ENCODE results near the gene DPH2.

Gene DPH2

DNA sequence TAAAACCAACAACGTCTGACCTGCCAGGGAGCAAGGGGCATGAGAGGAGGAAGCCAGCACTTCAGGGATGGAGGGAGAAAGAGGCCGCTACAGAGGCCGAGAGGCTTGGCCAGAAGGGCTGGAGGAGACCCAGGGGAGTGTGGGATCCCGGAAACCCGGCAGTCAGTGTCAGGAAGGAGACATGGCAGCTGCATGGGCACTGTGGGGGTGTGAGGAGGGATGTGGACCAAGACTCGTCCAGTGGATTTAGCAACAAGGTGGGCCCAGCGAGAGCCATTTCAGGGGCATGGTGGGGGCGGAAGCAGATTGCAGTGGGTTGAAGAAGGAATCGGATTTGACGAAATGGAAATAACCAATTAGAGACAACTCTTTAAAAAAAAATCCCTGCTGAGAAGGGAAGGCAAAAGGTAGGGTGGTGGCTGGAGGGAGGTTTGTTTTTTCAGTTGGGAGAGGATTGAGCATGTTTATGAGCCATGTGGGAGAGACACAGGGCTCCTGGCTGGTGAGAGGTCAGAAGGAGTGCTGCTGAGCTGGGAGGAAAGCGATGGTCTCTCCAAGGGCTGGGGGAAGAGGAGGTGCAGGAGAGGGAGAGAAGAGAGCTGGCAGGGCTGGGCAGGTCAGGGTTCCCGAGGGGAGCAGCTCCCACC, 13.6 kb downstream of the DPH2 start:
- DNase-seq (ENCODE audit: low read depth in 2 of 2), result no peak

DNA sequence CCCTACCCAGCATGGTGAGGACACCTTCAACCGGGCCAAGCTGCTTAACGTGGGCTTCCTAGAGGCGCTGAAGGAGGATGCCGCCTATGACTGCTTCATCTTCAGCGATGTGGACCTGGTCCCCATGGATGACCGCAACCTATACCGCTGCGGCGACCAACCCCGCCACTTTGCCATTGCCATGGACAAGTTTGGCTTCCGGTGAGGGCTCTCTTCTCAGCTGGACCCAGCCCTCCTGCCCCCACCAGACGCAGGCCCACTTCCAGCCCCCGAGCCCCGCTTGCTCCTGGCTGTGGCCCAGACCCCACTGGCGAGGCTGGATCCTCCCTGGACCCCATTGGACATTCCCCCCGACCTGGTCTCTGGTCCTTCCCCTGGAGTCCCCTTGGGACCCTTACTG, 15.0 kb downstream of the DPH2 start:
- no peak for DNase-seq (ENCODE audit: low read depth in 2 of 2)

DNA sequence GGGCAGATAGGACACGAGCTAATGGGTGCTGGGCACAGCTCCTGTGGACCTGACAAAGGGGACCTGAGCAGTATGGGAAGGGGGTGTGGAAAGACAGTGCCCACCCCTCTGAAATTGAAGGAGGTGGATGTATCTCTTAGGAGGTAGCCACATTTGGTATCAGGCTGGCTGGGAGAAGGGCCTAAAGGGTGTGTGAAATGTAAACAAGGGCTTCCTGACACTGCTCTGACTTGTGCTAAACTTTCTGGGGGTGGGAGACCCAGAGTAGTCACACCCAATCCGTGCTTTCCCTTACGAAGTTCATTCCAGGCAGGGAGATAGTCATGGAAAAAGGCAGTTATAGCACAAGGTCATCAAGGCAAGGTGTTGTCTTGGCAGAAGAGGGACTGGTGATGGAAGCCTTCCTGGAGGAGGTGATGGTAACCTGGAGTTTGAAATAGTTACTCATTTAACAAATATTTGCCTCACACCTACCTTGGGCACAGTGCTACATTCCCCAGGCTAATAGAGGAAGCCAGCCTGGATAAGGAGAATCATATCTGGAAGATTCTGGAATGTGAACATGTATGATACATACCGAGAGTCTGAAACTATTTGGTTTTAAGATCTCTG, 16.3 kb downstream of the DPH2 start:
- no peak for DNase-seq (ENCODE audit: low read depth in 2 of 2)

DNA sequence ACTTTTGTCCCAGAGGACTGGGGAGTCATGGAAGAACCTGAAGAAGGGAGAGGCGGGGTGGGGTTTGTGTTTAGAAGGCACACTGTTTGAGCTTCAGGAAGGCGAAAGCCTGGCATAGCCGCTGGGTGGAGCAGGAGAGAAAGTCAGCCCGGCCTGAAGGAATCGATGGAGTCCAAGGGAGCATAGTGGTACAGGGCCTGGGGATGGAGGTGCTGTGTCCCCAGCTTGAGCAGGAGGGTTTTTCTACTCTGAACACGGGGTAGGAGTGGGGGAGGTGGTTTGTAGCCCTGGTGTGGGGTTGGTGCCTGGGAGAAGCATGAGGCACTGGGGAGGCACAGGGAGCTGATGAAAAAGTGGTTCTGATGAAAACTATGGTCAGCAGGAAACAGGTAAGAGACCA, 16.9 kb downstream of the DPH2 start:
- DNase-seq (ENCODE audit: low read depth in 2 of 2), result no peak

DNA sequence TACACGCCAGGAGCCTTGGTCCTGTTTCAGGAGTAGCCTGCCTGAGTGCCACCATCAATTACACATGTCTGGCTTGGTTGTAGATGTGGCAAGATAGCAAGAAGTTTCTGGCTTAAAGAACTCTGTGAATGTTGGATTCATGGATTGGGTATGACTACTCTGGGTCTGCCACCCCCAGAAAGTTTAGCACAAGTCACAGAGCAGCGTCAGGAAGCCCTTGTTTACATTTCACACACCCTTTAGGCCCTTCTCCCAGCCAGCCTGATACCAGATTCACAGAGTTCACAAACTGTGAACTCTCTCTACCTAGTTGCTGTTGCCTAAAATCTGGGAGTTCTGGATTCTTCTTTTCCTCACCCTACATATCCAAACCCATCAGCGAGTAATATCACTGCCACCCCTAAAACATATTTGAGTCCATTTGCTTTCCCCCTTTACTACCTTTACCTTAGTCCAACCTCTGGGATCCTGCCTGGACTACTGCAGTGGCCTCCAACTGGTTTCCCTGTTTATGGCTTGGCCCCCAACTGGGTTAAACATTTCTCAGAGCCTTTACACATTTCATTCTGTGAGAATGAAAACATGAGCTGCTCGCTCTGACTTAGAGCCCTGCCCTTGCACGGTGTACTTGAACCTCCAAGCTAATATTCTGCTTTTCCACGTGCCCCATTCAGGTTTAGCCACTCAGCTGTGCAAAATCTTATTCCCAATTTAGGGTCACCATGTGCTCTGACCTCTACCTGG, 17.5 kb downstream of the DPH2 start:
- no peak for DNase-seq (ENCODE audit: low read depth in 2 of 2)

DNA sequence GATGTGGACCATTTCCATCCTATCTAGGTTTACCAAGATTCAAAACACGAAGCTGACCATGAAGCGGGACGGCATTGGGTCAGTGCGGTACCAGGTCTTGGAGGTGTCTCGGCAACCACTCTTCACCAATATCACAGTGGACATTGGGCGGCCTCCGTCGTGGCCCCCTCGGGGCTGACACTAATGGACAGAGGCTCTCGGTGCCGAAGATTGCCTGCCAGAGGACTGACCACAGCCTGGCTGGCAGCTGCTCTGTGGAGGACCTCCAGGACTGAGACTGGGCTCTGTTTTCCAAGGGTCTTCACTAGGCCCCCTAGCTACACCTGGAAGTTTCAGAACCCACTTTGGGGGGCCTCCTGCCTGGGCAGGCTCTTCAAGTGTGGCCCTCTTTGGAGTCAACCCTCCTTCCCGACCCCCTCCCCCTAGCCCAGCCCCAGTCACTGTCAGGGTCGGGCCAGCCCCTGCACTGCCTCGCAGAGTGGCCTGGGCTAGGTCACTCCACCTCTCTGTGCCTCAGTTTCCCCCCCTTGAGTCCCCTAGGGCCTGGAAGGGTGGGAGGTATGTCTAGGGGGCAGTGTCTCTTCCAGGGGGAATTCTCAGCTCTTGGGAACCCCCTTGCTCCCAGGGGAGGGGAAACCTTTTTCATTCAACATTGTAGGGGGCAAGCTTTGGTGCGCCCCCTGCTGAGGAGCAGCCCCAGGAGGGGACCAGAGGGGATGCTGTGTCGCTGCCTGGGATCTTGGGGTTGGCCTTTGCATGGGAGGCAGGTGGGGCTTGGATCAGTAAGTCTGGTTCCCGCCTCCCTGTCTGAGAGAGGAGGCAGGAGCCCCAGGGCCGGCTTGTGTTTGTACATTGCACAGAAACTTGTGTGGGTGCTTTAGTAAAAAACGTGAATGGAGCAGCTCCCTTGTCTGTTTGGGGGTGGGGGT, 20.7 kb downstream of the DPH2 start:
- no peak for DNase-seq (ENCODE audit: low read depth in 2 of 2)

DNA sequence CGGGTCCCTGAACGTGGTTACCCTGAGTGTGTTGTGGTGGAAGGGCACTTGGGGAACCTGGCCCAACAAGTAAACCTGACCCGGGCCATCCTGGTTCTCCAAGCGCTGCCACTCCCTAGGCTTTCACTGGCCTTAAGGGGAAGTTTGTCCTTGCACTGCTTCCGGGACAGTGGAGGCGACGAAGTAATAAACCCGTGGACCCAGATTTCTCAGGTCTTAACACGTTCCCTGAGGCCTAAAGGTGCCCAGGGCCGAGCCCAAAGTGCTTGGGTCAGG, 21.3 kb downstream of the DPH2 start:
- DNase-seq (ENCODE audit: low read depth in 2 of 2), result no peak

DNA sequence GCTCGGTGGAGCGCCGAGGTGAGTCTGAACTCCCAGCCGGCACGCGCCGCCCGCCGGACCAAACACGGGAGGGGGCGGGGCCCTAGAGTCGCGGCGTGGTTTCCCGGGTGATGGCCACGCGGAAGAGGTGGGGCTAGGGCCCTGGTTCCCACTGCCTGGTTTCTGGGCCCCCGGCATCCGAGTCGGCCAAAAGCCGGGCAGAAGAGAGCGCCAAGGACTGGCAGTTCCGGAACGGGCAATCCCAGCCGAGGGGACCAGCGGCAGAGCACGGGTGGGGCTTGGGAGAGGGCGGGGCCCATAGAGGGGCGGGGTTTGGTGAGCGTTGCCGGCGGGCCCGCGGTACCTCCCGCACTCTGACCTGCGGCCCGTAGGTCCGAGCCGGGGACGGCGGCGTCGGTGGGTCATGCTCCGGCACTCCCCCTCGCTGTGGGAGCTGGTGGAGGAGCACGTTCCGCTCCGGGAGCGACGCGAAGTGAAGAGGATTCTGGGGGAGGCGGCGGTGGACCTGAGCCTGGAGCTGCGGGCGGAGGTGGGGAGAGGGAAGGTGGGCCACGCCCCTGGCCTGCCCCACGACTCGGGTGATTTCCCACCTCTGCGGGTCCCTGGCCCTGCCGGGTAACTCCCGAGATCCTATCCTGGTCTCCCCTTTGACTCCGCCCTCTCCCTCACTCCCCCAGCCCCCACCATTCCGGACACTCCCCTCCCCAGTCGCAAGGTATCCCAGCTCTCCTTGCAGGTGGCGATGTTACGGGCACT, 21.8 kb downstream of the DPH2 start, which contains the start of gene CCDC24:
TSS of gene CCDC24 (plus strand) at position 124 of the 756 bp plus-strand sequence. CDS start at position 404, 280 bp downstream.
- DNase-seq (ENCODE audit: low read depth in 2 of 2), result peak; percentile 22 to 61

DNA sequence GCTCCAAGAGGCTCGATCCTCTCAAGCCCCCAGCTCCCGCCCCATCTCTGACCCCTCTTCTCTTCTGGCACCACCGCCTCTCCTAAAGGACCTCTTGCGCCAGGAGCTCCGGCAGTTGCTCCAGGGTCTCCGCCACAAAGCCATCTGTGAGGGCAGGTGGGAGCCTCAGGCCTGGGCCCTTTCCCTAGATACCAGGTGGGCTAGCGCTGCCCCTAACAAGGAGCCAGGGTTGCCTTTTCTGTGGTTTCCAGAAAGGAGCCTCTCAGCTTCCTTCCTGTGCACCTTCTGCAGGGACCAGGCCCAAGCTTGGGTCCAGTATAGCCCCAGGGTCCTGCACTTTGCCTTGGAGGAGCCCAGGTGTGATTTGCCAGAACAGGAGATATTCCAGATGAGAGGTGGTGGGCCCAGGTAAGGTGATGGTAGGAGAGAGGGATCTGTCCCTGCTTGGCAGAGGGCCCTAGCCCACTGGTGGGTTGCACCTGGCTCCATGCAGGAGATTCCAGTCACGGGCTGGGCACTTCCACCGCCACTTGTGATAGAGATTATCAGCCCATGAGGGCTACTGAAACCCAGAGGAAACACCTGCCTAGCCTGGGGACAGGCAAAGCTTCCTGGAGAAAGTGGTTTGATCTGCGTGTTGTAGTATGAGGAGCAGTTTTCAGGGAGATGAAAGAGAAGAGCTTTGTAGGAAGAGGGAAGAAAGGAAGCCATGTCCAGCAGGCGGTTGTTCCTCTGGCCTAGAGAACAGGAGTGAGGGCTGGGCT, 22.6 kb downstream of the DPH2 start:
- DNase-seq (ENCODE audit: low read depth in 2 of 2), result no peak

DNA sequence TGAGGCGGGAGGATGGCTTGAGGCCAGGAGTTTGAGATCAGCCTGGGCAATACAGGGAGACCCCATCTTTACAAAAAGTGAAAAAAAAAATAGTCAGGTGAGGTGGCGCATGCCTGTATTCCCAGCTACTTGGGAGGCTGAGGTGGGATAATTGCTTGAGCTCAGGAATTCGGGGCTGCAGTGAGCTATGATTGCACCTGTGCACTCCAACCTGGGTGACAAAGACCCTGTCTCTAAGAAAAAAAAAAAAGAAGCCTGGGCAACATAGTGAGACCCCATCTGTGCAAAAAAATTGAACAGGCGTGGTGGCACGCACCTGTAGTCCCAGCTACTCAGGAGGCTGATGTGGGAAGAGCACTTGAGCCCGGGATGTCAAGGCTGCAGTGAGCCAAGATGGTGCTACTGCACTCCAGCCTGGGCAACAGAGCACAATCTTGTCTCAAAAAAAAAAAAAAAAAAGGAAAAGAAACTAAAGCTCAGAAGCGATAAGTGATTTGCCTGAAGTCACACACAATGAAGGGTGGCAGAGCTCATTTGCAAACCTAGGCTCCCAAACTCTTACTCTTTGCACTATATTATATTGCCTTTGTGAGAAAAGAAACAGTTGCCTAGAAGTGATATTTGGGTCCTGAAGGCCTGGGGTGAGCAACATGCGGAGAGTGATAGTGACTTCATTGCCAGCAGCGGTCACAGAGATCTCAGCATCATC, 23.6 kb downstream of the DPH2 start:
- DNase-seq (ENCODE audit: low read depth in 2 of 2), result no peak

DNA sequence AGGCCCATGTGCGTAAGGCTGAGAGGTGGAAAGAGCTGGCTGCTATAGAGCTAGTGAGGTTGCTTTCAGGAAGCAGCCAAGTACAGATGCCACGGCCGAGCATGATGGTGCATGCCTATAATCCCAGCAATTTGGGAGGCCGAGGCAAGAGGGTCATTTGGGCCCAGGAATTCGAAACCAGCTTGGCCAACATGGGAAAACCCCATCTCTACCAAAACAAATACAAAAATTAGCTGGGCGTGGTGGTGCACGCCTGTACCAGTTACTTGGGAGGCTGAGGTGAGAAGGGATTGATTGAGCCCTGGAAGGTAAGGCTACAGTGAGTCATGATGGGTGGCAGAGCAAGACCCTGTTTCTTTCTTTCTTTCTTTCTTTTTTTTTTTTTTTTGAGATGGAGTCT, 24.3 kb downstream of the DPH2 start:
- no peak for DNase-seq (ENCODE audit: low read depth in 2 of 2)

DNA sequence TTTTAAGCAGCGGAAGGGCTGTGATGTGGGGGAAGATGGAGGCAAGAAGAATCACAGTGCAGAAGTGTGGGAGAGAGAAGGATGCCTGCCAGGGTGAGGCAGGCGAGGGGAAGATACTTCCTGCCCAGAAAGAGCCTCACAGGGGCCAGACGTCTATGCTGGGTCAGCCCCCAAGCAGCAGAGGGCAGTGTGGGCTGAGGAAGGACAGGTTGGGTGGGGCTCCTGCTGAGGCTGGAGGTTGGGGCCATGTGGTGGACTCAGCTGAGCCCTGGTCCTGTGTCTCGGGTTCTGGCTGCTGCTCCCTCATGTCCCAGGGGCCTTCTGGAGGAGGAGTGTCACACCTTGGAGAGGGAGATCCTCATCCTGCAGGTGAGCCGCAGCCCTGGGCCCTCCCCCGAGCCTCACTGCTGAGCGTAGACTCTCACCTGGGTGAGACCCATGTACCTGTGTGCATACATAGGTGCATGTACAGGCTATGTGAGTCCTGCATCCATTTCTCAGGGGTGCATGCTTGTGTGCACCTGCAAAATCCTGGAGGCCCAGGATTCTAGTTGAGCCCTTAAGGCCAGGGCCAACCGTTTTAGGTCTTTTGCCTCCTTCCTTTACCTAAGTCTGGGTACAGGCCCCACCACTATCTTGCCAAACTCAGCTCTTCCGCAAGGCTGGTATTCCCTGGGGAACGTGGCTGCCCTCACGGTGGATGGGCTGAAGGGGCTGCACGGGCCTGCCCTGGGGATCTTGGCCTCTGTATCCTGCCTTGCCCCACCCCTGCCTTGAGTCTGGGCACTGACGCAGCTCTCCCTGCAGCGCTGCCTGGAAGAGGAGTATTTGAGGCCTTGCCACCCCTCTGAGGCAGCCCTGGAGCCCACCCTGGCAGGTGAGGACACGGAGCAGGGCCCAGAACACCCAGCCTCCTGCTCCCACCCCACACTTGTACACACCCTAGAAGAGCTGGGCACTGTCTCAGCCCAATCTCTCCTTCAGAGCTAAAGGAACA, 25.3 kb downstream of the DPH2 start:
- no peak for DNase-seq (ENCODE audit: low read depth in 2 of 2)

DNA sequence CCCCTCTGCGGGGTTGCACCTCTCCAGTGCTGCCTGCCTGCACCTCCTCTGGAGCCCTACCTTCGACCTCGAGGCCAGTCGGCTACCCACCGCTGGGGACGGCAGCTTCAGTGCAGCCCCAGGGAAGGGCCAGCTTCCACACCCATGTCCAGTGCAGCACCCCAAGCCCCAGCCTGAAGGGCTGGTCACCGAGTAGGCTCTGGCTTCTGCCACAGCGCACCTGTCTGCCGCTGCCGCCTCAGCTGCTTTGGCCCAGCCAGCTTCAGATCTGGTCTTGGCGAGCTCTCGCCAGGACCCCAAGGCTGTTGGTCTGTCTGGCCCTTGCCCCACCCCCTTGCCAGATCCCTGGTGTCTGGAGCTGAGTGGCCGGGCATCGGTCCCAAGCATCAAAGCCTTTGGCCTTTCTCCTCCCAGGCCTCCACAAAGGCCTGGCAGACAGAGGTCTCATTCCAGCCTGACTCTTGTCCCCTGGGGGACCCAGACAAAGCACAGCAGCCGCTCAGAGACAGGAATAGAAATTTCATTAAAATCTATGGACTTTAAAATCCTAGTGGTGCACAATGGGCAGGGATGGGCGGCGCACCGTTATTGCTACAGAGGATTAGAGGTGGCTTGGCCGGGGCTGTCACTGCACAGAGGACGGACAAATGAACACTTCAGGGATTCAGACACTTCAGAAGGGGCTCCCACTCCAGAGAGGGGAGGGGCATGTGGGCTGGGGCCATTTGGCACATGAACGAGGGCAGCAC, 26.3 kb downstream of the DPH2 start:
- DNase-seq (ENCODE audit: low read depth in 2 of 2), result no peak

DNA sequence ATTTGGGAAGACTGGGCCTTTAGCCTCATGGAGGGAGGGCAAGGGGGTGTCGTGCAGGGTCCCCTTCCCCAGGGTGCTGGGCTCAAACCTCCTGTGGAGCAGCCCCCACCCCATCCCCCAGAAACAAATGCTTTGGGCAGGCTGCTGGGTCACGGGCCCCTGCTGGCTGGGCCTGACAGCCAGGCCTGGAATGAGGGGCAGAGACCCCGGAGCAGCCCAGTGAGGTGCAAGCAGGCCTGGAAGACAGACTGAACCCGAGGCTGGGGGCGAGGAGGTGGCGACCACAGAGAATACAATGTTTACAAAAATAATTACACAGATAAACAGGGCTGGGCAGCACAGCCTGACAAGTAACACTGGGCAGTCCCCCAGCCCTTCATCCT, 26.9 kb downstream of the DPH2 start:
- DNase-seq (ENCODE audit: low read depth in 2 of 2), result no peak

DNA sequence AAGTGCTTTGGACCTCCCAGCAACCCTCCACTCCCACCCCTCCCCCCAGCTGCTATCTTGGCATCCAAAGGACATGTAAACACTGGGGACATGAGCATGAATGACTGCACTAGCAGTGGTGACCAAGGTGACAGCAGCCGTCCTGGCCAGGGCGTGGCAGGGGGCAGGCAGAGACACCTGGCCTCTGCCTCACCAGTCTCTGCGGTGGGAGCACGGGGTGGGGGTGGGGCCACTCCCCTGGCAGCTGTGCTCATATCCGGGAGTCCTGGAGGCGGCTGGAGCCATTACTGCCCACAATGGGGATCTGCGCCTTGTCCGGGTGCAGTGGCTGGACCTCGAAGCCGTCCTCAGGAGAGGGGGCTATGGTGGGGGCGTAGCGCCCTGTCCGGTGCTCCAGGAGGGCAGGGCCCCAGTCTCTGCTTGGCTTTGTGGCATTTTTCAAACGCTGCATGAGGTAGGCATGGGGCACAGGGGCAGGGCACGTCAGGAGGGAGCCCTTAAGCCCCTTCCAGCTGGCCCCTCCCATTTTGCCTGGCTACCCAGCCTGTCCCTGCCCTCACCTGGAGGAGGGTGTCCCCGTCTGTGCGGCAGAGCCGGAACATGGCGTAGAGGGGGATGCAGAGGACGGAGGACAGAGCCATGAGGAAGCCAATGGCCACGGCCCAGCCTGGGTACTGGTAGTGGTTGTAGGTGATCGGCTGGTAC, 27.6 kb downstream of the DPH2 start:
- DNase-seq (ENCODE audit: low read depth in 2 of 2), result no peak

DNA sequence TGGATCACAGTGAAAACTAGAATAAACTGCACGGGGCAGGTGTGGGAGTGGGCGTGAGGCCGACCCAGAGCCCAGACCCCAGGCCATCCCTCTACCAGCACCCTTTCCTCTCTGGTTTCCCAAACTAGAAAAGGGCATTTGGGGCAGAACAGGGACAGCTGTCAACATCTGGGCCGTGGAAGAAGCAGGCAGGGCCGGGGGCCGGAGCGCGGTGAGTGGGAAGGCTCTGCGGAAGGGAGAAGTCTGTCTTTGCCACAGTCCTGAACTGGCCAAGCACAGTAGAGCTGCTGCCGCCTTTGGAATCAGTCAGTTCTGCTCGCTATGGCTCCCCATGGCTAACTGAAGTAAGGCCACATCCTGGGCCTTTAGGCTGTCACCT, 28.2 kb downstream of the DPH2 start:
- no peak for DNase-seq (ENCODE audit: low read depth in 2 of 2)

DNA sequence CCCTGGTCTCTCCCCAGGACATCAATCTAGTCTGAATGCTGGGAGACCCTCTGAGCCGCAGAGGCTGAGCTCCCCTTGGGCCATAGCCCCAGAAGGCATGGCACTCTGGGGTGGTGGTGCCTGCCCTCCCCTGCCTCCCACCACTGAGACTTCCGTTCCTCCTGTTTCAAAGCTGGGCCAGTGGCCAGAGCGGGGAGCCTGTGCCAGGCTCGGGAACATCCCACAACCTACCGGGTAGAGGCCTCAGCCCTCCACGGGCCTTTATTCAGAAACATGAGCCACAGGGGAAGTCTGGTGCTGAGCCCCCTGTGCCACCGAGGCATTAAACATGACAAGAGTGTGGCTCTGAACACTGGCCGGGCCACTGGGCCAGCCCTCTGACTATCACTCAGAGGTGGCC, 29.6 kb downstream of the DPH2 start:
- no peak for DNase-seq (ENCODE audit: low read depth in 2 of 2)
